Suppressor macrophage (primary cell): ENCODE data around the gene WSB1.
A peak's percentile ranks its signal among the peaks of the same experiment; 100 is the strongest.
"Not testable (repeated sequence)": the region's sequence is repeated elsewhere in the genome, so short reads cannot be mapped to it uniquely, and the experiment has no call there.

Experiments used
- DNase-seq, 4 experiments: peaks; one replicate each; pipeline ENCODE4 v3.0.0-alpha.2; 2020 to 2022

WSB1 gene

DNA sequence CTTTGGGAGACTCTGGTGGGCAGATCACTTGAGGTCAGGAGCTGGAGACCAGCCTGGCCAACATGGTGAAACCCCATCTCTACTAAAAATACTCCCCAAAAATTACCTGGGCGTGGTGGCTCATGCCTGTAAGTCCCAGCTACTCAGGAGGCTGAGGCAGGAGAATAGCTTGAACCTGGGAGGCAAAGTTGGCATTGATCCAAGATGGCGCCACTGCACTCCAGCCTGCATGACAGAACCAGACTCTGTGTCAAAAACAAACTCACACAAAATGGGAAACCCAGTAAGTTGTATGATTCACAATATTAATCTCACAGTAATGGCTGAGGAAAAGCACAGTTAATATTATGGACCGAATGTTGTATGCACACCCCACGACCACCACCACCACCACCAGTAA is 24.3 kb downstream of the WSB1 start:
- no peak for DNase-seq

- no peak for DNase-seq
These were observed 24.7 kb downstream of the WSB1 start for GRCh38 chr17:27318633-27319032.

DNA sequence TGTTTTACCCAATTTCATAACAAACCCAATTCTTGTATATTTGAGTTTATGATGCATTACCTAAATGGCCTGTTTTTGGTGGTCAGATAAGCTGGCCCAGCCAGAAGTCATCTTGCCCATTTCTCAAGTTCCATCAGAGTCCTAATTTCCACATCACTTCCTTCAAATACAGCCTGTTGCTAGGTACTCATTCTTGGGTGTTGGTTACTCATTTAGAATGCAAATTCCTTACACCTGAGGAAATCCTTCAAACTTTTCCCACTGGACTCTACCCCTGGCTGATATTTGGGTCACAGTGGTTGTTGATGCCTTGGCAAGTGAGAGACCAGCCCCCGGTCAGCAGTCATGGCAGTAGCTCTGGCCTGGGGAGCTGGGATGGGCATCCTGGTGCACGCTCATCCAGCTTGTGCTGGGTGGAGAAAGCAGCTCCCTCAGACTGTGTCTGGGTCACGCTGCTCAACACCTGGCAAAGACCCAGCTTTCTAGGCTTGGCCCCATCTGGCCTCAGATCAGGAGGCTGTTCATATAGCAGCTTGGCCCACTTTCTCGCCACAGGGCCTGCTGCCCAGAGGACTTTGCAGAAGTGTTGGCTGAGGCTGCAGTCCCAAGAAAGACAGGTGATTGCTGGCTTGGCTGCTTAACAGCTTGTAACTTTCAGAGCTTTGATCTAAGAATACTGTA is 25.8 kb downstream of the WSB1 start:
- no peak for DNase-seq

DNA sequence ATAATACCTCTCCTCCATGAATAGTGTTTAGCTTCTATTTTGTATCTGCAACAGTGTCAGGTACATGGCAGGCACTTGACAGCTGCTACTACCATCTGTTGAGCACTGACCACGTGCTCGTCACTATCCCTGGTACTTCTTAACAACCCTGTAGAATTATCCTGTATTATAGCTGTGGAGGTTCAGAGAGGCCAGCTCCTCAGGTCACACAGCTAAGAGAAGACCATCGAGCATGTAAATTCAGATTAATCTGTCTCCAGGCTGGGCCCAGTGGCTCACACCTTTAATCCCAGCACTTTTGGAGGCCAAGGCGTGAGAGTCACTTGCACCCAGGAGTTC is 26.3 kb downstream of the WSB1 start:
- DNase-seq = no peak

GRCh38 chr17:27321372-27321771 is 27.5 kb downstream of the WSB1 start:
- no peak for DNase-seq

DNA sequence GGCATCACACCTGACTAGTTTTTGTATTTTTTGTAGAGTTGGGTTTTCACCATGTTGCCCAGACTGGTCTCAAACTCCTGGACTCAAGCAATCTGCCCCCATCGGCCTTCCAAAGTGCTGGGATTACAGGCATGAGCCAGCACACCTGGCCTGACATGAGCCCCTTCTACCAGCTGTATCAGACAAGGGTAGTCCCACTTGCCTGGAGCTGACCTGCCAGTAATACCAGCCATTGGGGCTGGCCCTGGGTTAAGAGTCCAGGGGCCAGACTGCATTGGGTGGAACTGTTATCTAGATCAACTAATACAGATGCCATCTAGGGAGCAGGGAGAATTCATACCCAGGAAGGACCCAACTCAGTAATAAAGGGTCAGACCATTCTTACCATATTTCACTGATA is 28.1 kb downstream of the WSB1 start:
- no peak for DNase-seq

GRCh38 chr17:27322690-27323508 is 29.0 kb downstream of the WSB1 start:
- DNase-seq = no peak

DNA sequence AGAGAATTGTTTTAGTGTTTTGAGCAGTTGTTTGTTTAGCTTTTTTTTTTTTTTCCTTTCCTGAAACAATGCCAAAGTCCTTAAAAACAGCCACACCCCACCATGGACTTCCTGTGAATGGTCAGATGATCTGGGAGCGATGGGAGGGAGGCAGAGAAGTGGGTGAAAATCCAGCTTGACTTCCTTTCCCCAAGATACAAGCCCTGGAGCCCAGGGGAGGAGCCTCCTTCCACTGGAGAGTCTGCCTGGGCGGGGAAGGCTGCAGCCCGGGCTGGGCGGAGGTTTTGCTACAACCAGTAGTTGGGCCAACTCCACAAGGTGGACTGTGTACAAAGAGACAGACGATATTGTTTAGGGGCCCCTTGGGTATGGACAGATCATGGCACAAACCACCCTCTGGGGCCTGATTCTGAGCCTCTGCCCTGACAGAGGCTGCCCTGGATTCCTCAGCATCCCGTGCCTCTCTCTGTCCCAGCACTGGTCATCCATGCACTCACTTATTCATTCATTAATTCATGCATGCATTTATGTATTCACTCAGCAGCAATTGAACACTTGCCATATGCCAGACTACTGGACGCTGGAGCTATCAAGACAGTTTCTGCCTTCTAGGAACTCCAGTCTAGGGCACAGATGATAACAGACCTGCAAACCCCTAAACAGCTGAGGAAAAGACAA is 29.8 kb downstream of the WSB1 start:
- peak; percentile 48 to 77 (median 68) for DNase-seq

- no peak for DNase-seq
These were observed 30.9 kb downstream of the WSB1 start for GRCh38 chr17:27324771-27325339.

GRCh38 chr17:27326051-27326450 is 32.1 kb downstream of the WSB1 start:
- DNase-seq = no peak

- DNase-seq = no peak
These were observed 32.7 kb downstream of the WSB1 start for GRCh38 chr17:27326585-27326984.

DNA sequence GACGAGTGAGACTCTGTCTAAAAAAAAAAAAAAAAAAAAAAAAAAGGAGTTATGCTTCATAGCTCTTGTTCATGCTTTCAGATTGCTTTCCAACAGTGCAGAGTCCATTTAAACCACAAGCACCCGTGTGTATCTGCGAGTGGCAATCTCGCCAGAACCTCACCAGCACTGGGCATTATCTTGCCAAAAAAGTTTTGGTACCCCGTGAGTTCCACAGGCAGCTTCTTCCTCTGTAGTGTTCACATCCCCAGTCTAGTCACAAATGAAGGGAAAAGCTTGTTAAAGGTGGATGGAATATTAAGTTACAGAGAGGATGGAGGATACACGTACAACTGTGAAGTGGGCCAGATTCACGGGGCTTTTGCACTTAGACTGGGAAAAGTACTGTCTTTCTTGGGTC is 33.5 kb downstream of the WSB1 start:
- no peak for DNase-seq

DNA sequence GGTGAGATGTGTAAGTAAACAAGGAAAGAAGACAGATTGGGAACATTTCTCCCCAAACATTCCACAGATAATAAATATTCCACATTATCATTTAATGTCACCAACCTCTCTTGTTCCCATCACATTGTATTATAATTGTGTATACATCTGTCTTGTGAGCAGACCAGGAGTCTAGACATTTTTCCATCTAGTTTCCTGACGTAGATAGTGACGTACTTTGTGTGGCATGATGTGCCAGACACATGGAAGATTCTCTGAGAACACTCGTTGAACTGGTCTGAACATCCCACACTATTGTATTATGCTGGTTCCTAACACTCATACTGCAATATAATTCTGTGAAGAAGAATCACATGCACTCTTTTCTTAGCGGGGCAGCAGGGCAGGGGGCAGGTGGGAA is 34.0 kb downstream of the WSB1 start:
- no peak for DNase-seq

DNA sequence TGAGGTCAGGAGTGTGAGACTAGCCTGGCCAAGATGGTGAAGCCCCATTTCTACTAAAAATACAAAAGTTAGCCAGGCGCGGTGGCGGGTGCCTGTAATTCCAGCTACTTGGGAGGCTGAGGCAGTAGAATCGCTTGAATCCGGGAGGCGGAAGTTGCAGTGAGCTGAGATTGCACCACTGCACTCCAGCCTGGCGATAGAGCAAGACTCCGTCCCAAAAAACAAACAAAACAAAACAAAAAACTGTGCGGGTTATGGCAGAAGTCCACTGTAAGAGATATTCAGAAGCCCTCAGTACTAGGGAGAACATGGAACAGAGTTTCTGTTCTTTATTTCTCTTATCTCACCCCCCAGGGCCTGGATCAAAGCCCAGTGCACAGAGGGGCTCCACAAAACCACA is 34.8 kb downstream of the WSB1 start:
- DNase-seq = not testable (repeated sequence)

DNA sequence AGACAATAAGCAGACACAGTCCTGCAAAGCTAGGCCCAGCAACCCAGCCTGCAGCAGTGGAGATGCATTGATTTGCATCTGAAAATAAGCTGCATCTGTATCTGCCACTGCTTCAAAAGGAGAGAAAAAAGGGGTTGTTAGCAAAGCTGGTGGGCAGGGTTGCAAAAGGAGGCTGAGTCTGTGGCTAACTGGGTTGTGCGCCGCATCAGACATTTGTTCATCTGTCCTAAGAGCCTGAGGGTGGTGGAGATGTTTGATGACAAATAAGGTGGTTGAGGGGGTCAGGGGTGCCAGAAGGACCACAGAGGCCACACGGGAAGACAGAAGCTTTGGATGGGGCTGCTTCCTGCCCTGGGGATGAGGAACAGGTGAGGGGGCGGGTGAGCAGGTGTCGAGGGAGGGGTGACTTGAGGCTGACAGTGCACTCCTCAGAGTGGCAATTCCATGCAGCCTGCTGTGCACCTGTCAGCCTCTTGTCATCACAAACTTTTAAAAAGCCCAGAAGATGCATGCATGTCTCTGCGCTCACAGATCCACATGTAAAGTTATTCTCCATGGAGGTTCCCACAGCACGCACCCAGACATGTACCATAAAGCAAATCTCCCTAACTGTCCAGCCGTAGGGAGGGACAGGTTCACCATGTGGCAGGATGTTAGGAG is 35.4 kb downstream of the WSB1 start:
- no peak for DNase-seq

DNA sequence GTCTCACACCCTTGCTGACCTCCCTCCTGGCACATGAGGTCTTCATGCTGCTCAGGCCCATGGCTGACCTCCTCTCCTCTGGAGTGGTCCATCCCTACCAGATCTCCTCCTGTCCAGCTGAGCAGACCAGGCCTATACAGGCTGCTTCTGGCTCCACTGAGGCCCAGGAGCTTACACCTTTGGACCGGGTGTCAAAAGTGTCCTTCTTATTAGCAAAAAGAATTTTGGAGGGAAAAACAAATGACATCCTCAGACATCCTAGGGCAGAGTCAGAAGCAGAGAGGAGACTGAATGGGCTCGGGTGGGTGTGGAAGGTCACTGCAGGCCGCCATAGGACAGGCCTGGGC is 38.1 kb downstream of the WSB1 start:
- no peak for DNase-seq

DNA sequence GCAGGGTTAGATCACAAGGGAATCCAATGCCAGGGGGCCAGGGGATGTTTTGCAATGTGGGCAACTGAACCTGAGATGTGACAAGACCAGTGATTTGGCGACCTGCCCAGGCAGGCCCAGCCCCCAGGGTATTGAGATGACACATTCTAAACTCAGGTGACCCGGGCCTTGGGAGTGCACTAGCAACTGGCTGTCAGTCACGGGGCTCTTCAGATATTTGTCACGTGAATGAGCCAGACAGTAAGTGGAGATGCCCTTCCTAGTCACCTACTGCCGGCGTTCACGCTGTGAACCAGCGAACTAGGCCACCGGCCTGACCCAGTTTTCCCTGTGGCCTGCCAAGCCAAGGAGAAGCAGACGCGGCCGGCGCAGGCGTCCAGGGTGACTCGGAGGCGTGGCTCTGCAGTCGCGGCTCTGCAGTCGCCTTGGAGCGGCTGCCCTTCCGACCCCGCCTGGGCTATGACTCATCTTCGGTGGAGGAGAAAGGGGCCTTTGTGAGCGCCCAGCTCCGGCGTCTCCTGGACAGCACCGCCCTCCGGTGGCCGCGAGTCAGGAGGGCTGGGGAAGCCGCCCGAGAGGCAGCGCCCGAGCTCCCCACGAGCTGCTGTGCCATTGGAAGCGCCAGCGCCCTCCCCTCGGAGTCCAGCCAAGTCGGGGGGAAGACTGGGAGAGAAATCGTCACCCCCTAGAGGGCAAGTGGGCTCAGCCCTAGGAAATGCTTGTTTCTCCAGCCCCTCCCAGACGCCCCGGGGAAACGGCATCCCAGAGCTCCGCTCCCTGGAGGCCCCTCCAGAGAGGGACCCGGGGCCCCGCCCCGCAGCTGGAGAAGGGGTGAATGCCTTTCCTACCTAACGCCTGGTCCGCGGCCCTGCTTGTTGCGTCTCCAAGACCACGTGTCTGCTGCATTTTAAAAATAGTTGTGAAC is 38.8 kb downstream of the WSB1 start:
- peak; percentile 97 to 99 (median 99) for DNase-seq

- DNase-seq = peak in 1 of 4 experiments; percentile 25
These were observed 39.6 kb downstream of the WSB1 start for GRCh38 chr17:27333410-27333980.

- DNase-seq = peak in 3 of 4 experiments; percentile 55 to 63 (median 58)
These were observed 42.3 kb downstream of the WSB1 start for GRCh38 chr17:27336184-27336583.

DNA sequence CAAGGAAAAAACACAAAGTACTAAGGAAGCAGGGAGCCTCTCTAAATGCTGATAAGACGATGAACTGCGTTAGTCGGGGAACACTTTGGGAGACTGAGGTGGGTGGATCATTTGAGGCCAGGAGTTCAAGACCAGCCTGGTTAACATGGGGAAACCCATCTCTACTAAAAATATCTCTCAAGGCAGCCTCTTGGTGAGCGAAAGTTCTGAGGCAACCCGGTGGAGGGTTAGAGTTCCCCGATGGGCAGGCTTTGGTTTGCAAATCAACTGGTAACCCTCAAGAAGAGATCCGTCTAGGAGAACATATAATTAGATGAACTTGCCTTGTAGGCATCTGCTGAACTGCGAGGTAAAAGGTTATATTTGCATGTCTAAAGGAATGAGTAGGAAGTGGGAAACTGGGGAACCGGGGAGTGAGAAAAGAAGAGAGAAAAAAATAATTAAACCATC is 44.6 kb downstream of the WSB1 start:
- no peak for DNase-seq

- DNase-seq = no peak
These were observed 45.4 kb downstream of the WSB1 start for GRCh38 chr17:27339198-27339835.
